HEK293 (cell line): ENCODE measurements around the gene ZNF609.

Experiments used
- CTCF ChIA-PET: fragments of 350-600 bp; formaldehyde crosslinking; extraction: SDS; loops from one replicate; lab custom pipeline; 2021; ENCODE audit warnings: antibody characterized with exemption; lab: Yijun Ruan, JAX
- POLR2A ChIA-PET: fragments of 300-600 bp; formaldehyde crosslinking; extraction: SDS; loops from one replicate; lab custom pipeline; 2020; ENCODE audit warnings: antibody characterized with exemption, inconsistent platforms; lab: Yijun Ruan, JAX
- H3K27ac ChIP-seq: fragments of 200-500 bp; sonication (Bioruptor generic); 2 replicates; pipeline ENCODE4 v1.5.1; 2014; ENCODE audit warnings: low read depth, low read length, control low read depth, inconsistent platforms; ENCODE audit errors: extremely low read depth
- H3K36me3 ChIP-seq, 2 experiments: fragments of 200-500 bp in 1 of 2; sonication (Bioruptor generic) in 1 of 2; 1 replicate in 1 of 2; 2 replicates in 1 of 2; pipeline ENCODE4 v1.5.1; 2014 to 2017; ENCODE audit warnings: inconsistent platforms in 2 of 2, low read length in 2 of 2; ENCODE audit not compliant: control insufficient read depth in 2 of 2, insufficient read depth in 1 of 2
- H3K4me1 ChIP-seq: fragments of 200-500 bp; sonication (Bioruptor generic); 2 replicates; pipeline ENCODE4 v1.5.1; 2014; ENCODE audit warnings: mild to moderate bottlenecking, low read length, inconsistent platforms; ENCODE audit not compliant: control insufficient read depth, insufficient read depth
- H3K4me3 ChIP-seq: 2 replicates; pipeline ENCODE4 v1.5.1; 2011; ENCODE audit warnings: low read depth, mild to moderate bottlenecking, control low read depth, low read length, moderate library complexity
- H3K9me3 ChIP-seq: fragments of 200-500 bp; sonication (Bioruptor generic); 2 replicates; pipeline ENCODE4 v1.5.1; 2014; ENCODE audit warnings: low read depth, low read length, inconsistent platforms; ENCODE audit not compliant: control insufficient read depth, insufficient read depth
- GFI1B ChIP-seq: fragments of 450-650 bp; formaldehyde crosslinking; IDR thresholded peaks from 2 replicates; pipeline ENCODE4 v1.5.1; 2016; ENCODE audit warnings: missing biosample characterization, missing genetic modification characterization
- HOXC10 ChIP-seq: sonication (generic); formaldehyde crosslinking; IDR thresholded peaks from 2 replicates; pipeline ENCODE4 v1.8.1; 2023; ENCODE audit warnings: mild to moderate bottlenecking, missing genetic modification reagents
- KLF10 ChIP-seq: fragments of 450-650 bp; IDR thresholded peaks from 2 replicates; pipeline ENCODE4 v1.5.1; 2018; ENCODE audit warnings: missing biosample characterization, mild to moderate bottlenecking, missing genetic modification characterization
- KLF8 ChIP-seq: fragments of 450-650 bp; formaldehyde crosslinking; IDR thresholded peaks from 2 replicates; pipeline ENCODE4 v1.5.1; 2016; ENCODE audit warnings: missing biosample characterization, missing genetic modification characterization
- OSR2 ChIP-seq: fragments of 450-650 bp; formaldehyde crosslinking; IDR thresholded peaks from 2 replicates; pipeline ENCODE4 v1.5.1; 2016; ENCODE audit warnings: missing biosample characterization, missing genetic modification characterization
- REPIN1 ChIP-seq: fragments of 450-650 bp; formaldehyde crosslinking; IDR thresholded peaks from 2 replicates; pipeline ENCODE4 v1.5.1; 2017; ENCODE audit warnings: missing biosample characterization, missing genetic modification characterization, low read depth
- ZBTB1 ChIP-seq: fragments of 450-650 bp; formaldehyde crosslinking; IDR thresholded peaks from 2 replicates; pipeline ENCODE4 v1.5.1; 2016; ENCODE audit warnings: missing biosample characterization, missing genetic modification characterization
- ZBTB7A ChIP-seq: fragments of 450-650 bp; formaldehyde crosslinking; IDR thresholded peaks from 2 replicates; pipeline ENCODE4 v1.5.1; 2016; ENCODE audit warnings: low read depth, missing biosample characterization, missing genetic modification characterization
- ZNF10 ChIP-seq: fragments of 450-650 bp; formaldehyde crosslinking; IDR thresholded peaks from 2 replicates; pipeline ENCODE4 v1.5.1; 2017; ENCODE audit warnings: missing biosample characterization, missing genetic modification characterization
- ZNF157 ChIP-seq: fragments of 450-650 bp; formaldehyde crosslinking; IDR thresholded peaks from 2 replicates; pipeline ENCODE4 v1.5.1; 2016; ENCODE audit warnings: missing biosample characterization, missing genetic modification characterization
- ZNF211 ChIP-seq: fragments of 450-650 bp; formaldehyde crosslinking; IDR thresholded peaks from 2 replicates; pipeline ENCODE4 v1.5.1; 2016; ENCODE audit warnings: low read depth, missing biosample characterization, missing genetic modification characterization
- ZNF248 ChIP-seq: fragments of 450-650 bp; formaldehyde crosslinking; IDR thresholded peaks from 2 replicates; pipeline ENCODE4 v1.5.1; 2017; ENCODE audit warnings: missing biosample characterization, missing genetic modification characterization
- ZNF324 ChIP-seq: fragments of 450-650 bp; formaldehyde crosslinking; IDR thresholded peaks from 2 replicates; pipeline ENCODE4 v1.5.1; 2016; ENCODE audit warnings: missing biosample characterization, missing genetic modification characterization
- ZNF521 ChIP-seq: fragments of 450-650 bp; formaldehyde crosslinking; IDR thresholded peaks from 2 replicates; pipeline ENCODE4 v1.5.1; 2017; ENCODE audit warnings: missing biosample characterization, mild to moderate bottlenecking, missing genetic modification characterization
- ZNF626 ChIP-seq: fragments of 450-650 bp; sonication (Bioruptor Pico); formaldehyde crosslinking; IDR thresholded peaks from 2 replicates; pipeline ENCODE4 v1.5.1; 2018; ENCODE audit warnings: missing biosample characterization, missing genetic modification characterization, inconsistent platforms
- TF ChIP-seq, protein P1 (sequence below): fragments of 450-650 bp; formaldehyde crosslinking; conservative IDR thresholded peaks from 2 replicates; pipeline ENCODE4 v1.5.1; 2016; ENCODE audit warnings: low read depth, missing biosample characterization, missing genetic modification characterization
- TF ChIP-seq, protein P2 (sequence below): fragments of 450-650 bp; formaldehyde crosslinking; IDR thresholded peaks from 2 replicates; pipeline ENCODE4 v1.5.1; 2016; ENCODE audit warnings: missing biosample characterization, missing genetic modification characterization
- TF ChIP-seq, protein P3 (sequence below): fragments of 450-650 bp; formaldehyde crosslinking; IDR thresholded peaks from 2 replicates; pipeline ENCODE4 v1.5.1; 2016; ENCODE audit warnings: missing biosample characterization, missing genetic modification characterization
- TF ChIP-seq, protein P4 (sequence below): fragments of 450-650 bp; formaldehyde crosslinking; IDR thresholded peaks from 2 replicates; pipeline ENCODE4 v1.5.1; 2017; ENCODE audit warnings: missing biosample characterization, missing genetic modification characterization
- TF ChIP-seq, protein P5 (sequence below): fragments of 450-650 bp; formaldehyde crosslinking; IDR thresholded peaks from 2 replicates; pipeline ENCODE4 v1.5.1; 2016; ENCODE audit warnings: missing biosample characterization, missing genetic modification characterization
- TF ChIP-seq, protein P6 (sequence below): fragments of 450-650 bp; formaldehyde crosslinking; IDR thresholded peaks from 2 replicates; pipeline ENCODE4 v1.5.1; 2016; ENCODE audit warnings: missing biosample characterization, missing genetic modification characterization

Gene ZNF609

DNA sequence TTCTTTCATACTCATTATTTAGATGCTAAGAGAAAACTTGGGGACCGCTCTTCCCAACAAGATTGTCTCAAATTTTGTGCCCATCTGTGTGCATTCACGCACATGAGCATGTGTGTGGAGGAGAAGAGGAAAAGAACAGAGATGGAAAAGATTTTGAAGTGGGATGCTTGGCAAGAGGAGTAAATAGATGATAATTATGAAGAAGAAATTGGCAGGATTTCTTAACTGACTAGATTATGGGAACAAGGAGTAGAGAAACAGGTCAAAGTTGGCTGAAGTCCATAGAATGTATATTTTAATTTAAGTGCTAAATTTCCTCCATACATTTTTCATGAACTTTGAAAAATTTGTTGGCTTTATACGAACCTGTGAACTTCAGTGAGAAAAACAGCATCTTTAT is 100.1 kb downstream of the ZNF609 start:
- CTCF ChIA-PET = no interaction called here
- Histone ChIP-seq H3K27ac (no peak overlapping the region), H3K9me3 (no peaks in the 10 kb centered on the region), H3K36me3 (no peaks in the 10 kb centered on the region), H3K4me1 (peaks cover 5% of the 10 kb centered on the region; the same call in 1 of the 2 replicates), H3K4me3 (no peak overlapping the region)
- TF ChIP-seq ZBTB7A (tag by site-specific recombination) (no peak), ZBTB1 (tag by site-specific recombination) (no peak), KLF10 (tag by site-specific recombination) (no peak), REPIN1 (tag by site-specific recombination) (no peak), HOXC10 (CRISPR knock-in tag) (no peak), ZNF10 (no peak), ZNF157 (tag by site-specific recombination) (no peak), ZNF324 (tag by site-specific recombination) (no peak), KLF8 (tag by site-specific recombination) (no peak)
- TF ChIP-seq, protein P1, sequence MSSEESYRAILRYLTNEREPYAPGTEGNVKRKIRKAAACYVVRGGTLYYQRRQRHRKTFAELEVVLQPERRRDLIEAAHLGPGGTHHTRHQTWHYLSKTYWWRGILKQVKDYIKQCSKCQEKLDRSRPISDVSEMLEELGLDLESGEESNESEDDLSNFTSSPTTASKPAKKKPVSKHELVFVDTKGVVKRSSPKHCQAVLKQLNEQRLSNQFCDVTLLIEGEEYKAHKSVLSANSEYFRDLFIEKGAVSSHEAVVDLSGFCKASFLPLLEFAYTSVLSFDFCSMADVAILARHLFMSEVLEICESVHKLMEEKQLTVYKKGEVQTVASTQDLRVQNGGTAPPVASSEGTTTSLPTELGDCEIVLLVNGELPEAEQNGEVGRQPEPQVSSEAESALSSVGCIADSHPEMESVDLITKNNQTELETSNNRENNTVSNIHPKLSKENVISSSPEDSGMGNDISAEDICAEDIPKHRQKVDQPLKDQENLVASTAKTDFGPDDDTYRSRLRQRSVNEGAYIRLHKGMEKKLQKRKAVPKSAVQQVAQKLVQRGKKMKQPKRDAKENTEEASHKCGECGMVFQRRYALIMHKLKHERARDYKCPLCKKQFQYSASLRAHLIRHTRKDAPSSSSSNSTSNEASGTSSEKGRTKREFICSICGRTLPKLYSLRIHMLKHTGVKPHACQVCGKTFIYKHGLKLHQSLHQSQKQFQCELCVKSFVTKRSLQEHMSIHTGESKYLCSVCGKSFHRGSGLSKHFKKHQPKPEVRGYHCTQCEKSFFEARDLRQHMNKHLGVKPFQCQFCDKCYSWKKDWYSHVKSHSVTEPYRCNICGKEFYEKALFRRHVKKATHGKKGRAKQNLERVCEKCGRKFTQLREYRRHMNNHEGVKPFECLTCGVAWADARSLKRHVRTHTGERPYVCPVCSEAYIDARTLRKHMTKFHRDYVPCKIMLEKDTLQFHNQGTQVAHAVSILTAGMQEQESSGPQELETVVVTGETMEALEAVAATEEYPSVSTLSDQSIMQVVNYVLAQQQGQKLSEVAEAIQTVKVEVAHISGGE (tag by site-specific recombination) = no peak
- TF ChIP-seq, protein P2, sequence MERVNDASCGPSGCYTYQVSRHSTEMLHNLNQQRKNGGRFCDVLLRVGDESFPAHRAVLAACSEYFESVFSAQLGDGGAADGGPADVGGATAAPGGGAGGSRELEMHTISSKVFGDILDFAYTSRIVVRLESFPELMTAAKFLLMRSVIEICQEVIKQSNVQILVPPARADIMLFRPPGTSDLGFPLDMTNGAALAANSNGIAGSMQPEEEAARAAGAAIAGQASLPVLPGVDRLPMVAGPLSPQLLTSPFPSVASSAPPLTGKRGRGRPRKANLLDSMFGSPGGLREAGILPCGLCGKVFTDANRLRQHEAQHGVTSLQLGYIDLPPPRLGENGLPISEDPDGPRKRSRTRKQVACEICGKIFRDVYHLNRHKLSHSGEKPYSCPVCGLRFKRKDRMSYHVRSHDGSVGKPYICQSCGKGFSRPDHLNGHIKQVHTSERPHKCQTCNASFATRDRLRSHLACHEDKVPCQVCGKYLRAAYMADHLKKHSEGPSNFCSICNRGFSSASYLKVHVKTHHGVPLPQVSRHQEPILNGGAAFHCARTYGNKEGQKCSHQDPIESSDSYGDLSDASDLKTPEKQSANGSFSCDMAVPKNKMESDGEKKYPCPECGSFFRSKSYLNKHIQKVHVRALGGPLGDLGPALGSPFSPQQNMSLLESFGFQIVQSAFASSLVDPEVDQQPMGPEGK (tag by site-specific recombination) = no peak
- TF ChIP-seq, protein P3, sequence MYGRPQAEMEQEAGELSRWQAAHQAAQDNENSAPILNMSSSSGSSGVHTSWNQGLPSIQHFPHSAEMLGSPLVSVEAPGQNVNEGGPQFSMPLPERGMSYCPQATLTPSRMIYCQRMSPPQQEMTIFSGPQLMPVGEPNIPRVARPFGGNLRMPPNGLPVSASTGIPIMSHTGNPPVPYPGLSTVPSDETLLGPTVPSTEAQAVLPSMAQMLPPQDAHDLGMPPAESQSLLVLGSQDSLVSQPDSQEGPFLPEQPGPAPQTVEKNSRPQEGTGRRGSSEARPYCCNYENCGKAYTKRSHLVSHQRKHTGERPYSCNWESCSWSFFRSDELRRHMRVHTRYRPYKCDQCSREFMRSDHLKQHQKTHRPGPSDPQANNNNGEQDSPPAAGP = no peak
- TF ChIP-seq, protein P4, sequence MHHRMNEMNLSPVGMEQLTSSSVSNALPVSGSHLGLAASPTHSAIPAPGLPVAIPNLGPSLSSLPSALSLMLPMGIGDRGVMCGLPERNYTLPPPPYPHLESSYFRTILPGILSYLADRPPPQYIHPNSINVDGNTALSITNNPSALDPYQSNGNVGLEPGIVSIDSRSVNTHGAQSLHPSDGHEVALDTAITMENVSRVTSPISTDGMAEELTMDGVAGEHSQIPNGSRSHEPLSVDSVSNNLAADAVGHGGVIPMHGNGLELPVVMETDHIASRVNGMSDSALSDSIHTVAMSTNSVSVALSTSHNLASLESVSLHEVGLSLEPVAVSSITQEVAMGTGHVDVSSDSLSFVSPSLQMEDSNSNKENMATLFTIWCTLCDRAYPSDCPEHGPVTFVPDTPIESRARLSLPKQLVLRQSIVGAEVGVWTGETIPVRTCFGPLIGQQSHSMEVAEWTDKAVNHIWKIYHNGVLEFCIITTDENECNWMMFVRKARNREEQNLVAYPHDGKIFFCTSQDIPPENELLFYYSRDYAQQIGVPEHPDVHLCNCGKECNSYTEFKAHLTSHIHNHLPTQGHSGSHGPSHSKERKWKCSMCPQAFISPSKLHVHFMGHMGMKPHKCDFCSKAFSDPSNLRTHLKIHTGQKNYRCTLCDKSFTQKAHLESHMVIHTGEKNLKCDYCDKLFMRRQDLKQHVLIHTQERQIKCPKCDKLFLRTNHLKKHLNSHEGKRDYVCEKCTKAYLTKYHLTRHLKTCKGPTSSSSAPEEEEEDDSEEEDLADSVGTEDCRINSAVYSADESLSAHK = no peak
- TF ChIP-seq, protein P5, sequence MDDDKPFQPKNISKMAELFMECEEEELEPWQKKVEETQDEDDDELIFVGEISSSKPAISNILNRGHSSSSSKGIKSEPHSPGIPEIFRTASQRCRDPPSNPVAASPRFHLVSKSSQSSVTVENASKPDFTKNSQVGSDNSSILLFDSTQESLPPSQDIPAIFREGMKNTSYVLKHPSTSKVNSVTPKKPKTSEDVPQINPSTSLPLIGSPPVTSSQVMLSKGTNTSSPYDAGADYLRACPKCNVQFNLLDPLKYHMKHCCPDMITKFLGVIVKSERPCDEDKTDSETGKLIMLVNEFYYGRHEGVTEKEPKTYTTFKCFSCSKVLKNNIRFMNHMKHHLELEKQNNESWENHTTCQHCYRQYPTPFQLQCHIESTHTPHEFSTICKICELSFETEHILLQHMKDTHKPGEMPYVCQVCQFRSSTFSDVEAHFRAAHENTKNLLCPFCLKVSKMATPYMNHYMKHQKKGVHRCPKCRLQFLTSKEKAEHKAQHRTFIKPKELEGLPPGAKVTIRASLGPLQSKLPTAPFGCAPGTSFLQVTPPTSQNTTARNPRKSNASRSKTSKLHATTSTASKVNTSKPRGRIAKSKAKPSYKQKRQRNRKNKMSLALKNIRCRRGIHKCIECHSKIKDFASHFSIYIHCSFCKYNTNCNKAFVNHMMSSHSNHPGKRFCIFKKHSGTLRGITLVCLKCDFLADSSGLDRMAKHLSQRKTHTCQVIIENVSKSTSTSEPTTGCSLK = no peak
- POLR2A ChIA-PET = no interaction called here

DNA sequence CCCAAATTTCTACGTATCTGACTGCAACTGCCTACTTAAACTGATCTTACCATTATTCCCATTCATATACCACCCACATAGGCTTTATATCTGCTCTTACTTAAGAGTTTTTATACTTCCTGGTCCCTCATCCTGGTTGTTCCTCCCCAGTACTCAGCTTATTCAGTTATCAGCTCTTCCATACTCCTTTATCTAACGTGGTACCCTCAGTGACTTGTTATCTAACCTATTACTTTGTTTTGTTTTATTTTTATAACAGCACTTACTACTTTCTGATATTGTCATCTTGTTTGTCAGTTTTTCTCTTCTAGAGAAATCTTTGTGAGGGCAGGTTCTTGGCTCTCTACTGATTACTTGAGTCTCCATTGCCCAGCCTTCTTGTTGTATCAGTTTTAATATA is 100.6 kb downstream of the ZNF609 start:
- Histone ChIP-seq H3K4me1 (peaks cover 5% of the 10 kb centered on the region; the same call in 1 of the 2 replicates), H3K36me3 (no peaks in the 10 kb centered on the region), H3K9me3 (no peaks in the 10 kb centered on the region), H3K27ac (no peak overlapping the region), H3K4me3 (no peak overlapping the region)
- POLR2A ChIA-PET = no interaction called here
- CTCF ChIA-PET = no interaction called here
- TF ChIP-seq, protein P6, sequence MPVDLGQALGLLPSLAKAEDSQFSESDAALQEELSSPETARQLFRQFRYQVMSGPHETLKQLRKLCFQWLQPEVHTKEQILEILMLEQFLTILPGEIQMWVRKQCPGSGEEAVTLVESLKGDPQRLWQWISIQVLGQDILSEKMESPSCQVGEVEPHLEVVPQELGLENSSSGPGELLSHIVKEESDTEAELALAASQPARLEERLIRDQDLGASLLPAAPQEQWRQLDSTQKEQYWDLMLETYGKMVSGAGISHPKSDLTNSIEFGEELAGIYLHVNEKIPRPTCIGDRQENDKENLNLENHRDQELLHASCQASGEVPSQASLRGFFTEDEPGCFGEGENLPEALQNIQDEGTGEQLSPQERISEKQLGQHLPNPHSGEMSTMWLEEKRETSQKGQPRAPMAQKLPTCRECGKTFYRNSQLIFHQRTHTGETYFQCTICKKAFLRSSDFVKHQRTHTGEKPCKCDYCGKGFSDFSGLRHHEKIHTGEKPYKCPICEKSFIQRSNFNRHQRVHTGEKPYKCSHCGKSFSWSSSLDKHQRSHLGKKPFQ = no peak
- TF ChIP-seq OSR2 (tag by site-specific recombination) (no peak), ZNF521 (tag by site-specific recombination) (no peak), ZNF211 (no peak), ZNF248 (tag by site-specific recombination) (no peak), GFI1B (tag by site-specific recombination) (no peak), ZNF626 (tag by site-specific recombination) (no peak)
